Activated CD8-positive, alpha-beta T cell treated with anti-CD3 and anti-CD28 coated beads for 36 hours (primary cell): Measurements from ENCODE around the gene TMEM81. TPM values are rescaled to one million over a fixed set of nuclear protein-coding genes. Genes with fewer than 3 reads are reported as not detected.

ENCODE experiments used
- ATAC-seq: fragments of 200-7000 bp; cut with Tn5 transposase; one replicate; pipeline ENCODE4 v1.10.0; 2021; ENCODE audit warnings: mild to moderate bottlenecking, moderate library complexity
- CTCF ChIA-PET: fragments of 350-600 bp; sonication (Branson Sonifier 250); formaldehyde crosslinking; loops from one replicate; lab custom pipeline; 2021; ENCODE audit warnings: antibody characterized with exemption; lab: Charles Lee
- POLR2A ChIA-PET: fragments of 350-600 bp; sonication (Branson Sonifier 250); formaldehyde crosslinking; loops from one replicate; lab custom pipeline; 2021; ENCODE audit warnings: antibody characterized with exemption; lab: Charles Lee
- DNase-seq: peaks from one replicate; pipeline ENCODE4 v3.0.0-alpha.2; 2020
- H3K27ac Mint-ChIP-seq: one replicate; pipeline ENCODE4 v1.8.0; 2021; ENCODE audit warnings: mild to moderate bottlenecking, mixed read lengths
- H3K27me3 Mint-ChIP-seq: one replicate; pipeline ENCODE4 v1.8.0; 2021; ENCODE audit warnings: mixed read lengths
- H3K36me3 Mint-ChIP-seq: one replicate; pipeline ENCODE4 v1.8.0; 2021; ENCODE audit warnings: low read depth, mixed read lengths
- H3K4me1 Mint-ChIP-seq: one replicate; pipeline ENCODE4 v1.8.0; 2021; ENCODE audit warnings: low read depth, mixed read lengths
- H3K4me3 Mint-ChIP-seq: one replicate; pipeline ENCODE4 v1.8.0; 2021; ENCODE audit warnings: mild to moderate bottlenecking, moderate library complexity, mixed read lengths
- H3K9me3 Mint-ChIP-seq: one replicate; pipeline ENCODE4 v1.8.0; 2021; ENCODE audit warnings: mixed read lengths
- CTCF ChIP-seq: fragments of 200-600 bp; IDR thresholded peaks from one replicate; pipeline ENCODE4 v1.8.0; 2022; ENCODE audit warnings: antibody characterized with exemption, mild to moderate bottlenecking
- intact Hi-C: fragments of 100-400 bp; cut with micrococcal nuclease; formaldehyde crosslinking; loops from one replicate; pipeline ENCODE4 v1.10.0; 2022
- total RNA-seq, 2 experiments: library from RNA; stranded (reverse); gene quantifications; one replicate each; pipeline ENCODE4 v1.2.3, GENCODE V29; 2021

Gene TMEM81
- total RNA-seq, 2 experiments from 2014 or later = 2.5 to 2.6 TPM

GRCh38 chr1:205056188-205056611, 28.1 kb downstream of the TMEM81 start:
- H3K4me3 Mint-ChIP-seq = no peak overlapping the region

DNA sequence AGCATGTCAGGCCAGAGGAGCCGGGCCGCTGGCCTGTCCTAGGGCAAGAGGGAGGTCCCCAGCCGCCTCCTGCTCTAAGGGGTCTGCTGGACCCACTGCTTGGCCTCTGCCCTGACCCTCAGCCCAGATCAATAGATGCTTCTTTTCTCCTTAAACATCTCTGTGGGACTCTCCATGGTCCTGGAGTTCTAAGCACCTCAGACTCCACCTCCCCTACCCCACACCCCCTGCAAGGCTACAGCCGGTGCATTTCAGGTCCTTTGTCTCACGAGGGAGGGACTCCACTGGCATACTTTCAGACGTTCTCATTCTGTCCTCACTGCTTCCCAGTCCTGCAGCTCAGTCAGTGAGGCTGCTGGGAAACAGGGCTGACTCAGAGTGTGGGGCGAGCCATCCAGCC, 30.2 kb downstream of the TMEM81 start:
- DNase-seq (no peak), ATAC-seq (no peak)
- TF ChIP-seq CTCF = no peak
- intact Hi-C loops = no loop called here
- Mint-ChIP-seq H3K4me1 (no peaks in the 10 kb centered on the region), H3K27ac (no peak overlapping the region), H3K27me3 (no peaks in the 10 kb centered on the region), H3K9me3 (no peaks in the 10 kb centered on the region), H3K36me3 (no peaks in the 10 kb centered on the region), H3K4me3 (no peak overlapping the region)
- ChIA-PET CTCF (no interaction called here), POLR2A (no interaction called here)

More at GRCh38 chr1:205056188-205056611, 28.1 kb downstream of the TMEM81 start:
- Mint-ChIP-seq H3K9me3 (no peaks in the 10 kb centered on the region), H3K27me3 (no peaks in the 10 kb centered on the region), H3K27ac (no peak overlapping the region), H3K4me1 (no peaks in the 10 kb centered on the region), H3K36me3 (no peaks in the 10 kb centered on the region)
- POLR2A ChIA-PET = interaction anchor here (1.1 kb wide), 1 partner anchor 80 kb away, joined by 3 read pairs; no protein-coding TSS in a partner anchor
- TF ChIP-seq CTCF = no peak
- CTCF ChIA-PET = interaction anchor here (0.9 kb wide), 1 partner anchor 67 kb away, joined by 3 read pairs; no protein-coding TSS in a partner anchor
- ATAC-seq = no peak
- no peak for DNase-seq
- intact Hi-C loops = no loop called here

DNA sequence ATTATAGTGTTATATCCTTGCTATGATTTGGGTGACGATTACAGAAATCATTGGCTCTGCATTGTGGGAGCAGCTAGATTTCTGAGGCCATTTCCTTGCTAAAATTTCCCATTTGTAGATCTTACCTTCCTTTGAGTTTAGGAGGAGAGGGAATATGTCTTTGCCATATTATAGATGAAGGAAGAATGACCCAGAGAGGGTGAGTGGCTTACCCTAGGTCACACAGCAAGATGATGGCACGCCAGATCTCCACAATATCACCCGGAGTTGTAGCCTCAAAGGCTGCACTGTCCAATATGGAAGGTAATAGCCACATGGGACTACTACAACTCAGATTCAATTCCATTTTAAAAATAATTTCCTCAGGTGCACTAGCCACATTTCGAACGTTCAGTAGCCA, 31.0 kb downstream of the TMEM81 start:
- Mint-ChIP-seq H3K4me1 (no peaks in the 10 kb centered on the region), H3K36me3 (no peaks in the 10 kb centered on the region), H3K4me3 (no peak overlapping the region), H3K27me3 (peaks cover 1% of the 10 kb centered on the region), H3K27ac (no peak overlapping the region), H3K9me3 (no peaks in the 10 kb centered on the region)
- no peak for DNase-seq
- POLR2A ChIA-PET = no interaction called here
- intact Hi-C loops = no loop called here
- TF ChIP-seq CTCF = no peak
- CTCF ChIA-PET = interaction anchor here (1.0 to 2.1 kb wide), 2 partner anchors 9 to 203 kb away, joined by 3 to 22 read pairs; no protein-coding TSS in a partner anchor
- no peak for ATAC-seq

DNA sequence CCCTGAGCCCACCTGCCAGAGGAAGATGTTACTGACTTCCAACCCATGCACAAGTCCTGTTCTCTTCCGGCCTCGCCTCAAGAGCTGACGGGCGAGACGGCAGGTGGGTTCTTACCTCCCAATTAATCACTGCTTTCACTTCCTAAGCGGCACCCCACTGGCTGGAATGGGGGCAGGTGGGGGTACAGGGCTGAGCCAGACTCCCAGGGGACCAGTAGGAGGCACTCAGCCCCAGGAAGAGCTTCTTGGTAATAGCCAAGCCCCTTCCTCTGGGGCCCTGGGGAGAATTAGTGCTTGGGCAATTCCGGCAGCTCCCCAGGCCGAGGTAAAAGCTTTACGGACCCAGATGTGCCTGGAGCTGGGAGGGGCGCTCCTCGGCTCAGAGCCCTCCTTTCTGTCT, 31.6 kb downstream of the TMEM81 start:
- ChIA-PET CTCF (interaction anchor here (1.0 to 2.1 kb wide), 2 partner anchors 9 to 203 kb away, joined by 3 to 22 read pairs; no protein-coding TSS in a partner anchor), POLR2A (no interaction called here)
- DNase-seq (no peak), ATAC-seq (no peak)
- Mint-ChIP-seq H3K9me3 (no peaks in the 10 kb centered on the region), H3K4me1 (no peaks in the 10 kb centered on the region), H3K27me3 (peaks cover 1% of the 10 kb centered on the region), H3K4me3 (no peak overlapping the region), H3K27ac (no peak overlapping the region), H3K36me3 (no peaks in the 10 kb centered on the region)
- TF ChIP-seq CTCF = no peak
- intact Hi-C loops = no loop called here

GRCh38 chr1:205049479-205049878, 34.8 kb downstream of the TMEM81 start:
- intact Hi-C loops = no loop called here
- no peak for TF ChIP-seq CTCF
- H3K4me3 Mint-ChIP-seq = no peak overlapping the region
- H3K4me1 Mint-ChIP-seq = no peaks in the 10 kb centered on the region
- H3K9me3 Mint-ChIP-seq = no peaks in the 10 kb centered on the region
- no peak overlapping the region for H3K27ac Mint-ChIP-seq
- CTCF ChIA-PET = interaction anchor here (1.5 to 2.0 kb wide), 2 partner anchors 12 to 60 kb away, joined by 4 to 8 read pairs; no protein-coding TSS in a partner anchor
- DNase-seq = no peak
- no peak for ATAC-seq
- H3K36me3 Mint-ChIP-seq = no peaks in the 10 kb centered on the region
- peaks cover 12% of the 10 kb centered on the region for H3K27me3 Mint-ChIP-seq
- POLR2A ChIA-PET = no interaction called here
